ENCODE data around the gene RPS3.
"Not testable (repeated sequence)": the region's sequence is repeated elsewhere in the genome, so short reads cannot be mapped to it uniquely, and the experiment has no call there.

The RPS3 gene

DNA sequence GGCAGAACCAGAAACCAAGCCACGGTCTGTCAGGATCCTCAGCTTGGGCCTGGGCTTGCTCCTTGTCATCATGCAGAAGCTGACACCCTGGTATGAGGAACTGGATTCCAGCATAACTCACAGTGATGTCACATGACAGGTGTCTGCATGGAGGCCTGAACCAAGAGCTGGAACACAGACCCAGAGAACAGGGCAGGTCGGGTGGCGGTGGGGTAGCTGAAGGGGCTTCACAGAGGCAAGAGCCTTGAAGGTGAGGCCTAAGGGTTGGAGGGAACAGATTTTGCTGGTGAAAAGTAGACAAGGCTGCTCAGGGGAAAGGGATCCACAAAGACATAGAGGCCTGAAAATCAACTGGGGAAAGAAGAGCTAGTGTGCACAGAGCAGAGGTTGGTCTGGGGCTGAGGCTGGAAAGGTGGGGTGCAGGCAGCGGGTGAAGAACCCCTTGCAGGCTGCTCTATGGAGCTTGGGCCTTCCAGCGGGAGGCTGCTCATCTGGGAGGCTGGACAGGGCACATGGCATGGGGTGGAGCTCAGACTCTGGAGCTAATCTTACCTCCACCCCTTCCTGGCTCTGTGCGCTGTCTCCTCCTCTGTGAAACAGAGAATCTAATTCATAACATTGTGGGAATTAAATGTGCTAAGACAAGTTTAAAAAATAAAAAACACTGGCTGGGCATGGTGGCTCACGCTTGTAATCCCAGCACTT, 18.4 kb upstream of the RPS3 start:
- DNase-seq, result peak; percentile 34

DNA sequence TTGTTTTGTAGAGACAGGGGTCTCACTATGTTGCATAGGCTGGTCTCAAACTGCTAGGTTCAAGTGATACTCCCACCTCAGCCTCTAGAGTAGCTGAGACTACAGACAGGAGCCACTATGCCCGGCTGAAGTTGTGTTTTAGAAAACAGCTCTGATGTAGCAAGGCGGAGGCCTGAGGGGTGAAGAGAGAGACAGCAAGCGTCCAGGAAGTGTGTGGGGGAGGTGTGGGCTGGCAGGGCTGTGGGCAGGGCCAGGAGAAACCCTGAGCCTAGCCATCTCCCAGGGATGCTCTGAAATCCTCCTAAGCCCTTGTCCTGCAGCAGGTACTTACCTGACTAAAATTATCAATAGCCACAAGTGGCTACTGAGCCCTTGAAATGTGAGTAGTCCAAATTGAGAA, 16.1 kb upstream of the RPS3 start:
- peak; percentile 63 for DNase-seq

DNA sequence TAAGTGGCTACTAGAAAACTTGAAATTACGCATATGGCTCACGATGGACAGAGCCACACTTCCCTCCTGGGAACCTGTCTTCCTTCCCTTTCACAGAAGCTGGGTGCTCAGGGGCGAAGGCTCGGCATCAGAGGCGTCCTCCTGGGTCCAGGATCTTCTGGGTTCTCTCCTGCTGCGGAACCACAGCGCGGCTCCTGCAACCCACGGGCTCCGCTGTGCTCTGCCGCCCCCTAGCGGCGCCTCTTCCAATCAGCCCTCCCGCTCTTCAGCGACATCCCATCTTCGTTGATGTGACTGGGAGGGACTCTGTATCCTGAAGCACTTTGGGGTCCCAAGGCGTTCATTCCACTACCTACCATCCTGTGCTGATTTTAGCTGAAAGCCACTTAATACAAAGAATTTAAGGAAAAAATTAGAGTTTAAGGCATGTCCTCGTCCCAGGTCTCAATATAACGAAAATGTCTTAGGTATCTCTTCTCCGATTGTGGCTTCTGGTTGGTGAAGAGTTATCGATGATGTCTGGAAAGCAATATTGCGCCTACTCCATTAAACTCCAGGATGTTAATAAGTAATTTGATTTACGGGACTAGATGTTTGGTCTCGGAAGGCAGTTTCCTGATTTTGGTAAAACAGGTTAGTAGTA, 14.8 kb upstream of the RPS3 start:
- peak; percentile 9 for DNase-seq

DNA sequence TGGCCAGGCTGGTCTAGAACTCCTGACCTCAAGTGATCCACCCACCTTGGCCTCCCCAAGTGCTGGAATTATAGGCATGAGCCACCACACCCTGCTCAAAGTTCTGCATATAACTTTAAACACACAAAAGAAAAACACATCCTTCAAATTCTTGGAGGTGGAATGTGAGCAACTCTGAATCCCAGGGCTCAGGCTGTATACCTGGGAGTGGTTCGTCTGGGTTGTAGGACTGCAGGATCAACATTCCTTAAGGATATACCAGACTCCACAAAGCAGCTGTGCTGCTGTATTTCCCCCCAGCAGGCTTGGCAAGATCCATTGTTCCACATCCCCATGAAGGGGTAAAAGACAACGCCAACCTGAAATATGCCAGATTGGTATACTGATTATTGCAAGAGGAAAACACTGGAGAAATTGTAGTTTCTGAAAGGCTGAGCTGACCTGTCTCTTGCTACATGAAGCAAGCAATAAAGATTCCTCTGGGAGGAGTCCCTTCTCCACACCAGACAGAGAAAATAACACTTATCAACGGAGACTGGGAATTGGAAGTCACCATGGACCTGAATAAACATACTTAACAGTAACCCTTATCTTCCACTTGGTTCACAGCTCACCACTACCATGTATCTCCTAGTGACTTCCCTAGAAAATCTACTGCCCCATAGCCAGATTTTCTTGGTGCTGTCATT, 12.2 kb upstream of the RPS3 start:
- no peak for DNase-seq

DNA sequence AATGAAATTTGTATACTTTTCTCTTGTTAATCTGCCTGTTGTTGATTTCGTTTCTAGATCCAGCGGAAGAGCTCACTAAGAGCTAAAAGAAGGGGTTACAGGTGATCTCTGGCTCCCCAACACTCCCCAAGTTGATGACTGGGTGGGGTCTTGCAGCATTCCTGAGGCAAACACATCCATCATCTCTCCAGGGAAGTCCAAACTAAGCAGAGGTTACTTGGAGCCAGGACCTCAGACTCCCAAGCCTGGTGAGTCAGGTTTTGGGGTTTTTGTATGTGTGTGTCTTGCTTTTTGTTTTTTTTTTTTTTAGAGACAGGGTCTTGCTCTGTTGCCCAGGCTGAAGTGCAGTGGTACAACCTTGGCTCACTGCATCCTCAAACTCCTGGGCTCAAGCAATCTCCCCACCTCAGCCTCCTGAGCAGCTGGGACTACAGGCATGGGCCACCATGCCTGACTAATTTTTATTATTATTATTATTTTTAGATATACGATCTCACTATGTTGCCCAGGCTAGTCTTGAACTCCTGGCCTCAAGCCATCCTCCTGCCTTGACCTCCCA, 11.5 kb upstream of the RPS3 start:
- no peak for DNase-seq

DNA sequence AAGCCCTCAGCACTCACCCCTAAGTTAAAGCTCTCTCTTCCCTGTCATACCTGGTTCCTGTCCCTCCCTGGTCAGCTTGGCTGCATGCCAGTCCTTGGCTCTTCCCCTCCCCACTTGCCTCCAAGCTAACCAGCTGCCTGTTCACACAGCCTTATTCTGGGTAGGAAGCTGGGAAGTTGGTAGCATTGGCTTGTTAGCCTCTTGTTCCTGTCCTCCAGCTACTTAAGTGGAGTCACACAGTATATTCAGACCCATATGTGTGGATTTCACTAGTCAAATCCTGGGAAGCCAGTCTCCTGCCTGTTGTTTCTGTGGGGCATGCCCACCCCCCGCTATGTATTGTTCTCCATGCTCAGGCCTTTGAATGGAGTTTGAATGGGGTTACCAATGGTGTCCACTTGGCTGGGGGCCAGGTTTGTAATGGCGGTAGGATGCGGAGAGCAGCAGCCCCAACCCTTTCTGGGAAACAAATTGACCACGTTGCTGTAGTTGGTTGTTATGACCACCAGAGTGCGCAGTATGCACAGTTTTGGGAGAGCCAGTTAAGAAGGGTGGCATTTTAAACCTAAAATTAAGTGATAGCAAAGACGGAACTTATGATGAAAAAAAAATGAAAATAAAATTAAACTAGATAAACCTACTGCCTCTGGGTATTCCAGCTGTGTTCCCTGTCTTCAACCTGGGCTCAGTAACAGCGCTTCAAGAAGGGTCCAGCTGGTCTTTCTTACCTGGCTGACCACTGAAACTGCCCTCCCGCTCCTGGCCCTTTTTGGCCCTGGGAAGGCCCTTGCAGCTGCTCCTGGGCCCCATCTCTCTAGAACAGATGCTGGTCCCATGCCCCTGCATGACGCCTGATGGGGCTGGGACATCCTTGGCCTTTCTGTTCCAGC, 10.7 kb upstream of the RPS3 start:
- peak; percentile 23 for DNase-seq

DNA sequence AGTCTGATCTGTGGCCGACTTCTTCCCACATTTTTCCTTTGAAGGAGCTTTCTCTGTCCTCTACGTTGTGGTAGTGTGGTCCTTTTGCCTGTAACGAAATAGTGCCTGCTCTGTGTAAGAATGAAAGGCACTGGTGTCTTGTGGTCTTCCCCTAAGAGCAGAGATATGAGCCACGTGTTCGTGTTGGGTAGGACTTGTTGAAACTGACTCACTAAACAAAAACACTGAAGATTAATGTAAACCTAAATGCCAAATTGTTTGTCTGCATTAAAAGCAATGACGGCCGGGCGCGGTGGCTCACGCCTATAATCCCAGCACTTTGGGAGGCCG, 10.1 kb upstream of the RPS3 start:
- DNase-seq, result no peak

DNA sequence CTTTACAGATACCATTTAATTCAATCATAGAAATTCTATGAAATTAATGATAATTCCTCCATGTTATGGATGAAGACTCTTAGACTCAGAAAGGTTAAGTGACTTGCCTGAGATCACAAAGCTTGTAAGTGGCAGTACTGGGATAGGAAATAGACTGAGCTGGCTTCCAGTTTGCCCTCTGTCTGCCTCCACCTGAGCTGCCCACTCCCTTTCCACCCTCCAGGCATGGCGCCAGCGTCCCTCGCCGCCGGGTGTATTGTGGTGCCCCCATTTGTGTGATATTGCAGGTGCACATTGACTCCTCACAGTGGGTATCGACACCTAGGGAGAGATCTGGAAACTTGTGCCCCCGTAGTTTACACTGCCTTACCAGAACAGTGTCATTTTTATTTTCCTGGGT, 9.4 kb upstream of the RPS3 start:
- DNase-seq, result no peak

DNA sequence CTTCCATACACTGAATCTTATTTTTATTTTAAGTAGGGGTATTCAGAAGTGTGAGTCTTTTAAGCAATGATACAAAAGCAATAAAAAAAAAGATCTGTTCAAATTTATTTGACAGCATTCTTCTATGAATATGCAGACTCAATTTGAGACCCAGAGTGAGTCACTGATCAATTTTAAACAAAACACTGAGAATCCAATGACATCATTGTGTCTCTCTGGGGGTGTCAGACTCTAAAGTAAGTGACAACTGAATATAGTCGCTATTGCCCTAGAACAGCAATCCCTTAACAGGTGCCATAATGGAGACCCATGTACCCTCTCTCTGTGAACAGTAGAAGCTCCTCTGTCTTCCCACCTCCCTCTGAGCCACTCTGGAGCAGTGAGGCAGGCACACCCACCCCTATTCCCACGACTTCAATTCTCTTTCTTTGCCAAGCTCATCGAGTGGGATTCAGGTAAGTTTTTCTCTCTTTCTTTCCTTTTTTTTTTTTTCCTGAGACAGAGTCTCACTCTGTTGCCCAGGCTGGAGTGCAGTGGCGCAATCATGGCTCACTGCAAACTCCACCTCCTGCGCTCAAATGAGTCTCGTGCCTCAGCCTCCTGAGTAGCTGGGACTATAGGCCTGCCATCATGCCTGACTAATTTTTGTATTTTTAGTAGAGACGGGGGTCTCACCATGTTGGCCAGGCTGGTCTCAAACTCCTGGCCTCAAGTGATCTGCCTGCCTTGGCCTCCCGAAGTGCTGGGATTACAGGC, 5.1 kb upstream of the RPS3 start:
- DNase-seq, result no peak

DNA sequence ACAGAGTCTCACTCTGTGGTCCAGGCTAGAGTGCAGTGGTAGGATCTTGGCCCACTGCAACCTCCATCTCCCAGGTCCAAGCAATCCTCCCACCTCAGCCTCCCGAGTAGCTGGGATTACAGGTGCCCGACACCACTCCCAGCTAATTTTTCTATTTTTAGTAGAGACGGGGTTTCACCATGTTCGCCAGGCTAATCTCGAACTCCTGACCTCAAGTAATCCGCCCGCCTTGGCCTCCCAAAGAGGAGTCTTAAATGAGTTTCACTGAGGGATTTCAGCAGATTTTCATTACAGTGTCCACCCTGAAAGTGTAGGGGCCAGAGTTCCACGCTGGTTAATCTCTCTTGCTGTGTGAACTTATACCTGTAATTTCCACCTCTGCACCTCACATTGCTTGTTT, 412 bp upstream of the RPS3 start:
- DNase-seq, result no peak

DNA sequence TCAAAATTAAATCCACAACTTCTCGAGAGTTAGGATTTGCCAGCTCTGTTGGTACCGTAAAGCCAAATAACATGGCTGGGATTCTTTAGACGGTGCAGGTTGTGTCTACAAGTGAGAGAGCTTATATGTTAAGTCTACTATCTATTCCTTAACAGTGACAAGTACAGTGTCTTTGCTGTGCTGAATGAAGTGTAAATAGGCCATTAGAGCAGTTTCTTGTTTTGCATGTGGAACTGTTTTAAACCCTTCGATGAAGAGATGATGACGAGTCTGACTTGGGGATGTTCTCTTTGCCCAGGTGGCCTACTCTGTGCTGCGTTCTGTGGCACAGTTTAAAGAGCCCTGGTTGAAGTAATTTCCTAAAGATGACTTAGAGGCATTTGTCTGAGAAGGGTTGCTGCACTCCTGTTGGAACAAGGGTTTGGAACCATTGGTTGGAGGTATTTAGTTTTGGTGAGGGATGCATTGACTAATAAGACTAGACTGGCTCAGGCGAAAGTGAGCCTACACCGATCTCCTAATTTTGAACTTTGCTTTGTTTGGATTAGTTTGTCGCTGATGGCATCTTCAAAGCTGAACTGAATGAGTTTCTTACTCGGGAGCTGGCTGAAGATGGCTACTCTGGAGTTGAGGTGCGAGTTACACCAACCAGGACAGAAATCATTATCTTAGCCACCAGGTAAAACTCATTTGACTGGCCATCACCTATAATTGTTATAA, 988 bp downstream of the RPS3 start:
- DNase-seq, result no peak

DNA sequence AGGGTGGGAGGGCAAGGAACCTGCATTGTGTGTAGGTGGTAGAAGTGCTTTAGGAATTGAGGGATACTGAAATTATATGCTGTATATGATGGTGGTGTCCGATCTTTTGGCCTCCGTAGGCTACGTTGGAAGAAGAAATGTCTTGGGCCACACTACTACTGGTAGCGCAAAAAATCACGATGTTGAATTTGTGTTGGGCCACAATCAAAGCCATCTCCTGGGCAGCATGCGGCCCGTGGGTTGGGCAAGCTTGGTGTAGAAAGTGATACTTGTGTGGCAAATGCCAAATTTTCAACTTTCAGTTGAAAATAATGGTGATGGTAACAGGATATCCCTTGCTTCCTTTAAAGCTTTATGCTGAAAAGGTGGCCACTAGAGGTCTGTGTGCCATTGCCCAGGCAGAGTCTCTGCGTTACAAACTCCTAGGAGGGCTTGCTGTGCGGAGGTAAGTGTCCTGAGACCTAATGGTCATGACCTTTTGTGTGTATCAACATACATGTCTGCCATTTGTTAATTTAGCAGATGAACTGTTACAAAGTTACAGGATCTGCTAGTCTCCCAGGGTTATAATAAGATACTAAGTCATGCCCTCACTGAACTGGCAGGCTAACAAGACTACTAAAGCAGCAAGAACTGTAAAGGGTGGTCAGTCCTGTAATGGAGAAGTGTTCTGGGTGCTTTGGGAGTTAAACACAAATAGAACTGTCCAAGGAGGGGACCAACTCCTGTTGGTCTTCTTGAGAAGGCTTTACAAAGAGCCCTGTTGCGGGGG, 2.9 kb downstream of the RPS3 start:
- no peak for DNase-seq

DNA sequence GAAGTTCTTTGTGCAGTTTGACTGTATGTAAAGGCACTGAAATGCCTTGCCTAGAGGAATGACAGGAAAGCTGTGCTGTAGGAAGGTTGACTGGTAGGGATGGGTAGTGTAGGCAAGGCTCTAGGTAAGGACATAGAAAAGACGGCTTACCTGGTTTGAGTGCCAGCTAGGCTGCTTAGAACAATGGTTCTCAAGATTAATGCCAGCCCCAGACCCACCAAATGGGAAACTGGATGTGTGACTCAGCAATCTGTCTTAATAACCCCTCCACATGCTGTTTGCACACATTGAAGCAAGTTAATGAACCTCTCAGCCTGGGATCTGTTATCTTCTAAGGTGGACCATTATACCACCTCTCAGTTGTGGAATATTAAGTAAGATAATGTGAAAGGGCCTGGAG, 3.7 kb downstream of the RPS3 start:
- no peak for DNase-seq

DNA sequence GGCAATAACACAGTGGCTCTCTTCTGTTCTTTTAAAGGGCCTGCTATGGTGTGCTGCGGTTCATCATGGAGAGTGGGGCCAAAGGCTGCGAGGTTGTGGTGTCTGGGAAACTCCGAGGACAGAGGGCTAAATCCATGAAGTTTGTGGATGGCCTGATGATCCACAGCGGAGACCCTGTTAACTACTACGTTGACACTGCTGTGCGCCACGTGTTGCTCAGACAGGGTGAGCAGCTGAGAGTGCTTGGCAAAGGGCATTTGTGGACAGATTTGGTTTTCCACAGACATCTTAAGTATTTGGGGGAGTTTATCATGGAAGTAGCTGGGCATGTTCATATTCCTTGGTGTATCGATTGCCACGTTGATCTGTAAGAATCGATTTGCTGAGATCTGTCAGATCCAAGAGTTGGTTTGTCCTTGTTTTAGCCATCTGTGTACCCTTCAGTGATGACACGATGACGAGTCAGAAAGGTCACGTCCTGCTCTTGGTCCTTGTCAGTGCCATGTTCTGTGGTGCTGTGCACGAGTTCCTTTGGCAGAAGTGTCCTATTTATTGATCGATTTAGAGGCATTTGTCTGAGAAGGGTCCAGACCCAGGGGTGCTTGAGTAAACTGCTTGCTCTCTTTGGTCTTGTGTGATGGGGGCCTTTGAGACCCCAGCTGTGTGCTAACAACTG, 4.8 kb downstream of the RPS3 start:
- no peak for DNase-seq

DNA sequence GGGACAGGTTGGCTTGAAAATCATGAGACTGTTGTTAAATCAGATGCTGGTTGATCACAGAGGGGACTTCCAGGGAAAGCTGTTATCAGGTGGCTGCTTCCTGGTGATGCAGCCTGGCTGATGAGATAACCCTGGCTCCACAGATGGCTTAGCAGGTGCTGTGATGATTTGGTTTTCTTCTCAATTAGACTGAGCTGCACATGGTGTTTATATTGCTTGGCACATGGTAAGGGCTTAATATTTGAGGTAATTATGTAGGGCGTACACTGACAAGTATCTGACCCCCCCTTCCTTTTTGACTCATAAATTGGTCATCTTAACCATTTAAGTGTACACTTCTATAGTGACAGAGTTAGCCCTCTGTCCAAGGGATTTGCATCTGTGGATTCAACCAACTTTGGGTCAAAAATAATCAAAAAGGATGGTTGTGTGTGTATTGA, 7.0 kb downstream of the RPS3 start:
- no peak for DNase-seq

DNA sequence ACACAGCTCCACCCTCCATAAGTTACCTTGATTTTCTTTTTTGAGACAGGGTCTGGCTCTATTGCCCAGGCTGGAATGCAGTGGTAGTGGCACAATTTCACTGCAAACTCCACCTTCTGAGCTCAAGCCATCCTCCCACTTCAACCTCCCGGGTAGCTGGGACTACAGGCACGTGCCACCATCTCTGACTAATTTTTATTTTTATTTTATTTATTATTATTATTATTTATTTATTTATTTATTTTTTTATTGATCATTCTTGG, 9.6 kb downstream of the RPS3 start:
- no peak for DNase-seq

DNA sequence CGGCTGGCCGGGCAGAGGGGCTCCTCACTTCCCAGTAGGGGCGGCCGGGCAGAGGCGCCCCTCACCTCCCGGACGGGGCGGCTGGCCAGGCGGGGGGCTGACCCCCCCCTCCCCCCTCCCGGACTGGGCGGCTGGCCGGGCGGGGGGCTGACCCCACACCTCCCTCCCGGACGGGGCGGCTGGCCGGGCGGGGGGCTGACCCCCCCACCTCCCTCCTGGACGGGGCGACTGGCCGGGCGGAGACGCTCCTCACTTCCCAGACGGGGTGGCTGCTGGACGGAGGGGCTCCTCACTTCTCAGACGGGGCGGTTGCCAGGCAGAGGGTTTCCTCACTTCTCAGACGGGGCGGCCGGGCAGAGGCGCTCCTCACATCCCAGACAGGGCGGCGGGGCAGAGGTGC, 10.7 kb downstream of the RPS3 start:
- DNase-seq, result not testable (repeated sequence)

DNA sequence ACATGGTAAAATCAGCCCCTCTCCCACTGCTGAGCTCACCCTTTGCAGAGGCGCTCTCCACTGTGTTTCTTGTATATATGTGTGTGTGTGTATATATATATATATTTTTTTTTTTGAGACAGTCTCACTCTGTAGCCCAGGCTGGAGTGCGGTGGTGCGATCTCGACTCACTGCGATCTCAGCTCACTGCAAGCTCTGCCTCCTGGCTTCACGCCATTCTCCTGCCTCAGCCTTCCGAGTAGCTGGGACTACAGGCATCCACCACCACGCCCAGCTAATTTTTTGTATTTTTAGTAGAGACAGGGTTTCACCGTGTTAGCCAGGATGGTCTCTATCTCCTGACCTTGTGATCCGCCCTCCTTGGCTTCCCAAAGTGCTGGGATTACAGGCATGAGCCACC, 13.8 kb downstream of the RPS3 start:
- not testable (repeated sequence) for DNase-seq

DNA sequence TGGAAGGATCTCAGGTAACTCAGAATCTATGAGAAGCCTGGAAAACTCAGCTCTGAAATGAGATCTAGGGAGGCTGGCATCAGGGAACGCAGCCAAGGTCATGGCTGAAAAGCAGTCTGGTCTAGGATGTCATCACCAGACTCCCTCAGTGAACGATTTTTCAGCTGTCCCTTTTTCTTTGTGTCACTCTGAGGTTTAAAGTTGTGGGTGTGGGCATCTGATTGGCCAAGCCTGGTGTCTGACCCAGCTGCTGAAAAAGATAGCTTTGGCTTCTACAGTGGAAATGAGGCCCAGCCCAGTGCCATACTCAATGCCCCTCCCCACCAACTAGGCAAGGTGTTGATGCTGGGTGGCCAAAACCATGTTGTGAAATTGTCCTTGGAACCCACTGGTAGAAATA, 14.5 kb downstream of the RPS3 start:
- no peak for DNase-seq

DNA sequence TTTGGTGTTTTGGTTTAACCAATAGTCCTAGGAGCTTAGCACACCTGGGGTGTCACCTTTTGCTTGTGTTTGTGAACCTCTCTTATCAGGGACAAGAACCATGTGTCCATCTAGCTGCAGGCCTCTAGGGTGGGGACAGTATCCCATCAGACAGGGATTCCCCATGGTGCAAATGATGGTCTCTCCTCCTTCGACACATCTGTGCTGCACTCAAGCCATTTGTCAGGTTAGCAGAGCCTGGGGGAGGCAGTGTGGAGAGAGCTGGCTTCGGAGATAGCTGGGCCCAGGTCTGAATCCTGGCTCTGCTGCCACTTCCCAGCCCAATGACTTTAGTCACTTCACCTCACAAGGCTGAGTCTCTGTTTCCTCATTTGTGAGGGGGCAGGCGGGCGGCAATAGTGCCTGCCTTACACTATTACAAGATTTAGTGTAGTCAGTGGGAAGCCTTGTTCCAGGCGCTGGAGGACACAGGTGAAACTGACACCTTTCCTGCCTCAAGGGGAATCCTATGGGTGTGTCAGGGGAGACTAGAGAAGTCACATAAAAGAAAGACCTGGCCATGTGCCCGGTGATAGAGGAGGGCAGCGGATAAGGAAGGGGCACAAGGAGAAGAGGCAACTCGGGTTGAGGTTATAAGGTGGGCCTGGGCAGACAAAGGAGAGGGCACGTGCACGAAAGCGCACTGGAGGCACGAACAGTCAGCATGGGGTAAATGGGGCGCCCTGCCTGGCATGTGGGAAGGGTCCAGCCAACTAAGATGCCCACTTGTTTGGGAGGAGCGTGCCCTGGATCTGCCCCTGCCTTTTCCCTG, 21.1 kb downstream of the RPS3 start:
- DNase-seq, result no peak

Data from GF-D8 (cell line).